ENCODE measurements around the gene CASZ1.

DNA sequence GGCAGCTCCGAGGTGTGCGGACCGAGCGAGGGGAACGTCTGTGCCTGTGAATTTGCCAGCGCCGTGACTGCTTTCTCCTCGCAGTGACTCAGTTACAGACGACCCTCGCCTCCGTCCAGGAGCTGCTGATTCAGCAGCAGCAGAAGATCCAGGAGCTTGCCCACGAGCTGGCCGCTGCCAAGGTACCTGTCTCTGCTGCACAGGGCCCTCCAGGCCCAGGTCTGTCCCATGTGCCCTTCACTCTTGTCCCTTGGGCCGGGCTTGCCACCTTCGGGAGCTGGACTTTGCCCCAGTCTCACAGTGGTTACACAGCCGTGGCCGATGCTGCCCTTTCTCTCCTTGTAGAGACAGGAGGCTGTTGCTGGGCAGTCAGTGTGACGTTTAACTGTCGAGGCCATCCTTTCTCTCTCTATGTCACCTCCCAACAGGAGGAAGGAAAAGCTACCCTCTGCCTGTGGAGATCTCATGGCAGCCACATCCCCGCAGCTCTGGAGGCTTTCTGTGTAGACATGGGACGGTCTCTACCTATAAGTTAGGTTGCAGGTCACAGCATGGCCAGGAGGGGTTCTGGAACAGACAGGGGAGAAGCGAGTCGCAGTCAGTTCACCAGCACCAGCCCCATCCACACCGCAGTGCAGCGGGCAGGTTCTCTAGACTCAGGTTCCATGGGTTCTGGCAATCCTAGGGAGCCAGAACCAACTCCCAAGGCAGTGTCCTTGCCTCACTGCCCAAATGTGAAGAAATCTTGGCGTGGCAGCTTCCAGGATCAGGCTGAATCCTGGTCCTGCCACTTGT lies 172.0 kb downstream of the CASZ1 start:
- TF ChIP-seq CTCF (conservative IDR thresholded peaks at IDR 0.05; ENCODE audit: low read depth in 2 of 2) (no peak), ZNF114 (CRISPR knock-in tag; IDR thresholded peaks at IDR 0.05) (no peak), EZH2 (IDR thresholded peaks at IDR 0.05; ENCODE audit: low read depth, unreplicated experiment) (no peak), EZH2phosphoT487 (IDR thresholded peaks at IDR 0.05; ENCODE audit: unreplicated experiment) (no peak), POLR2AphosphoS5 (IDR thresholded peaks at IDR 0.05; ENCODE audit: low read depth) (no peak)
